Measurements from ENCODE around the gene SIRT2. TPM values are rescaled to one million over a fixed set of nuclear protein-coding genes. Genes with fewer than 3 reads are reported as not detected.

Gene SIRT2
- total RNA-seq, 2 experiments from 2014 or later, result 60.8 to 67.8 TPM

DNA sequence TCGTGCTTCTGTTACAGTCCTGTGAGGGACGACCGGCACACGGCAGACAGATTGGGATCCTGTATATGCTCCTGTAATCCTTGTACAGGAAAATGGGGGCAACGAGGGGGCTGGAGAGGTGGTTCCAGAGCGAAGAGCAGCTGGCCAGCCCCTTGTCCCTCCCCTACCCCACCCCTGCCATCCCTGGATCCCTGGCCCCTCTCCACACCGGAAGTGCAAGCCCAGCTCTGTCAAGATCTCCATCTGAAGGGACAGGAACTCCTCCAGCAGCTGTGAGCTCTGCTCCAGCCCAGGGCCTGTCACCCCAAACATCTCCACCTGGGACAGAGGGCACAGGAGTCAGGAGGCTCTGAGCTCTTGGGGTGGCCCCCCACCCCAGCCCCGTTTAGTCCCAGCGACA is 18.1 kb upstream of the SIRT2 start:
- no peak for DNase-seq
- Mint-ChIP-seq H3K4me1 (ENCODE audit: low read depth) (no peaks in the 10 kb centered on the region), H3K27me3 (no peaks in the 10 kb centered on the region), H3K36me3 (ENCODE audit: low read depth) (peaks cover 11% of the 10 kb centered on the region), H3K27ac (no peak overlapping the region), H3K9me3 (no peaks in the 10 kb centered on the region), H3K4me3 (no peak overlapping the region)
- intact Hi-C loops (cut with DNase I, micrococcal nuclease), result no loop called here
- POLR2A ChIA-PET, result no interaction called here
- Histone ChIP-seq H3K27ac (ENCODE audit: low read depth in 1 of 2, low read length in 2 of 2) (no peak overlapping the region), H3K36me3 (ENCODE audit: insufficient read depth, low read length) (peaks cover 15% of the 10 kb centered on the region), H3K4me1 (ENCODE audit: insufficient read depth, low read length) (peaks cover 3% of the 10 kb centered on the region), H3K27me3 (ENCODE audit: control insufficient read depth in 1 of 2, insufficient read depth in 2 of 2, low read length in 2 of 2) (no peaks in the 10 kb centered on the region), H3K9me3 (ENCODE audit: control insufficient read depth in 1 of 2, insufficient read depth in 1 of 2, low read length in 2 of 2) (no peaks in the 10 kb centered on the region), H3K4me3 (ENCODE audit: low read length) (no peak overlapping the region)
- TF ChIP-seq, protein P1, sequence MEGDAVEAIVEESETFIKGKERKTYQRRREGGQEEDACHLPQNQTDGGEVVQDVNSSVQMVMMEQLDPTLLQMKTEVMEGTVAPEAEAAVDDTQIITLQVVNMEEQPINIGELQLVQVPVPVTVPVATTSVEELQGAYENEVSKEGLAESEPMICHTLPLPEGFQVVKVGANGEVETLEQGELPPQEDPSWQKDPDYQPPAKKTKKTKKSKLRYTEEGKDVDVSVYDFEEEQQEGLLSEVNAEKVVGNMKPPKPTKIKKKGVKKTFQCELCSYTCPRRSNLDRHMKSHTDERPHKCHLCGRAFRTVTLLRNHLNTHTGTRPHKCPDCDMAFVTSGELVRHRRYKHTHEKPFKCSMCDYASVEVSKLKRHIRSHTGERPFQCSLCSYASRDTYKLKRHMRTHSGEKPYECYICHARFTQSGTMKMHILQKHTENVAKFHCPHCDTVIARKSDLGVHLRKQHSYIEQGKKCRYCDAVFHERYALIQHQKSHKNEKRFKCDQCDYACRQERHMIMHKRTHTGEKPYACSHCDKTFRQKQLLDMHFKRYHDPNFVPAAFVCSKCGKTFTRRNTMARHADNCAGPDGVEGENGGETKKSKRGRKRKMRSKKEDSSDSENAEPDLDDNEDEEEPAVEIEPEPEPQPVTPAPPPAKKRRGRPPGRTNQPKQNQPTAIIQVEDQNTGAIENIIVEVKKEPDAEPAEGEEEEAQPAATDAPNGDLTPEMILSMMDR (IDR thresholded peaks at IDR 0.05), result no peak
- CTCF ChIA-PET, result no interaction called here
- no peak for ATAC-seq (ENCODE audit: poor library complexity)

DNA sequence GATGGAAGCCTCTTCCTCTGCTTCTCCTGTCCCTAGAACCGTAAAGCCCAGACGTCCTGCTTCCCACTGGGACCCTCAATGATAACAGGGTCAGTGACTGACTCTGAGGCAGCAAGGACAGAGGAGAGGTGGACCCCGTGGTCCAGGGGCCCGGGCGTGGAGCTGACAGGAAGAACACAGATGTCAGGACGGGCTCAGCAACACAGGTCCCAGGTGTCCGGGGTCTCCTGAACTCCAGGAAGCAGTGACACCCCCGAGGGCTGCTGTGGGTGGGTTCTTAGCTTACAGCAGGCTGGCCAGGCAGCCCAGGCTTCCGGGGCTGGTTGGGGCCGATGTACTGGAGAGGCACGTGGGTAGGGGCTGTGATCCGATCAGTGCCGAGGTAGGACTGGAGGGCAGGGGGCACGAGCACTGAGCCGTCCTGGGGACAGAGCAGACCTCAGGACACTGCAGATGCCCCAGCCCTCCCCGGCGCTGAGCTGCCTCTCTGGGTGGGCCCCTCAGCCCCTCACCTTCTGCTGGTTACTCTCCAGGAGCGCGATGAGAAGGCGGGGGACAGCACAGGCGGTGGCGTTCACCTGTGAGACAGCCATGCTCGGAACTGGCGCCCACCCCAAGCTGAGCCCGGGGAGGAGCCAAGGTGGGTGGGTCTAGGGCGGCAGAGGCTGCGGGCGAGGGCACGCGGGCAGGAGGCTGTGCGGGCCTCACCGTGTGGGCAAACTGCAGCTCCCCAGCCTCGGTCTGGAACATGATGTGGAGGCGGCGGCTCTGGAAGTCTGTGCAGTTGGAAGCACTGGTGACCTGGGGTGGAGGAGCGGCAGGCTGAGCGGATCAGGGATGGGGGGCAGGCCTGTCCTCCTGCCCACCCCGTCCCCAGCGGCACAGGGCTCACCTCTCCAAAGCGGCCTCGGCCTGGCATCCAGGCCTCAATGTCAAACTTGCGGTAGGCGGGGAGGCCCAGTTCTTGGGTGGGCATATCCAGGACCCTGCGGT is 16.2 kb upstream of the SIRT2 start:
- CTCF ChIA-PET, result no interaction called here
- H3K9me3 Mint-ChIP-seq, result no peaks in the 10 kb centered on the region
- H3K27me3 Mint-ChIP-seq, result no peaks in the 10 kb centered on the region
- Histone ChIP-seq H3K9me3 (ENCODE audit: control insufficient read depth in 1 of 2, insufficient read depth in 1 of 2, low read length in 2 of 2) (no peaks in the 10 kb centered on the region), H3K27ac (ENCODE audit: low read depth in 1 of 2, low read length in 2 of 2) (no peak overlapping the region), H3K4me1 (ENCODE audit: insufficient read depth, low read length) (peaks cover 3% of the 10 kb centered on the region), H3K36me3 (ENCODE audit: insufficient read depth, low read length) (peaks cover 6% of the 10 kb centered on the region), H3K27me3 (ENCODE audit: control insufficient read depth in 1 of 2, insufficient read depth in 2 of 2, low read length in 2 of 2) (no peaks in the 10 kb centered on the region), H3K4me3 (ENCODE audit: low read length) (no peak overlapping the region)
- ATAC-seq (ENCODE audit: poor library complexity) (no peak), DNase-seq (peak in 1 of 14 experiments; percentile 14)
- no peak overlapping the region for H3K4me3 Mint-ChIP-seq
- intact Hi-C loops (cut with DNase I, micrococcal nuclease), result no loop called here
- H3K36me3 Mint-ChIP-seq (ENCODE audit: low read depth), result no peaks in the 10 kb centered on the region
- POLR2A ChIA-PET, result no interaction called here
- H3K27ac Mint-ChIP-seq, result no peak overlapping the region
- no peaks in the 10 kb centered on the region for H3K4me1 Mint-ChIP-seq (ENCODE audit: low read depth)
- TF ChIP-seq, protein P1 (IDR thresholded peaks at IDR 0.05), result no peak

DNA sequence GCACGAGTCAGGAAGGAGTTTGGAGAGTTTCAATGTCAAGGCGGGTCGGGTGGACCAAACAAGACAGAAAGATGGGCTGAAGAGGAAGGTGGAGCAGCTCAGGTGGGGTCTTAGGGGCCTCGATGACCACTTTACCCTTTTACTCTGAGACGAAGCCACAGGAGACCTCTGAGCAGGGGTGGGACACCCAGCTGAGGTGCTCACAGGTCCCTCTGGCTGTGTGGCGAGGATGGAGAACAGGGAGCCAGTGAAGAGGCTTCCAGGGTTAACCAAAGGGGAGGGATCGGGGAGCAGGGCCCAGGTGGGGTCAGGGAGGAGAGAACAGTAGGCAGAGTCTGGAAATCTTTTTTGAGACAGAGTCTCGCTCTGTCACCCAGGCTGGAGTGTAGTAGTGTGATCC is 14.5 kb upstream of the SIRT2 start:
- Mint-ChIP-seq H3K36me3 (ENCODE audit: low read depth) (no peaks in the 10 kb centered on the region), H3K4me1 (ENCODE audit: low read depth) (peaks cover under 1% of the 10 kb centered on the region), H3K9me3 (no peaks in the 10 kb centered on the region), H3K4me3 (no peak overlapping the region), H3K27me3 (no peaks in the 10 kb centered on the region), H3K27ac (no peak overlapping the region)
- TF ChIP-seq, protein P1 (IDR thresholded peaks at IDR 0.05), result no peak
- DNase-seq (no peak), ATAC-seq (ENCODE audit: poor library complexity) (no peak)
- Histone ChIP-seq H3K27ac (ENCODE audit: low read depth in 1 of 2, low read length in 2 of 2) (no peak overlapping the region), H3K9me3 (ENCODE audit: control insufficient read depth in 1 of 2, insufficient read depth in 1 of 2, low read length in 2 of 2) (no peaks in the 10 kb centered on the region), H3K27me3 (ENCODE audit: control insufficient read depth in 1 of 2, insufficient read depth in 2 of 2, low read length in 2 of 2) (no peaks in the 10 kb centered on the region), H3K4me3 (ENCODE audit: low read length) (no peak overlapping the region), H3K36me3 (ENCODE audit: insufficient read depth, low read length) (peaks cover 6% of the 10 kb centered on the region), H3K4me1 (ENCODE audit: insufficient read depth, low read length) (peaks cover 6% of the 10 kb centered on the region)
- POLR2A ChIA-PET, result no interaction called here
- intact Hi-C loops (cut with DNase I, micrococcal nuclease), result no loop called here
- CTCF ChIA-PET, result interaction anchor here (0.6 kb wide), 1 partner anchor 603 kb away, joined by 3 read pairs; no protein-coding TSS in a partner anchor

All from CD4-positive, alpha-beta T cell (primary cell).